HG03095 (cell line): ENCODE measurements around the gene LEUTX.
"Not testable (repeated sequence)": the region's sequence is repeated elsewhere in the genome, so short reads cannot be mapped to it uniquely, and the experiment has no call there.

Source experiments
- ATAC-seq: cut with Tn5 transposase; IDR thresholded peaks from one replicate; pipeline ENCODE4 v1.9.1; 2021; ENCODE audit warnings: moderate library complexity; ENCODE audit not compliant: unreplicated experiment

Gene LEUTX

GRCh38 chr19:39778763-39779162, at the start of gene LEUTX:
Gene LEUTX, plus strand, starts transcription at chr19:39778854. Its CDS starts 67 bp downstream, at chr19:39778921.
- ATAC-seq = no peak

DNA sequence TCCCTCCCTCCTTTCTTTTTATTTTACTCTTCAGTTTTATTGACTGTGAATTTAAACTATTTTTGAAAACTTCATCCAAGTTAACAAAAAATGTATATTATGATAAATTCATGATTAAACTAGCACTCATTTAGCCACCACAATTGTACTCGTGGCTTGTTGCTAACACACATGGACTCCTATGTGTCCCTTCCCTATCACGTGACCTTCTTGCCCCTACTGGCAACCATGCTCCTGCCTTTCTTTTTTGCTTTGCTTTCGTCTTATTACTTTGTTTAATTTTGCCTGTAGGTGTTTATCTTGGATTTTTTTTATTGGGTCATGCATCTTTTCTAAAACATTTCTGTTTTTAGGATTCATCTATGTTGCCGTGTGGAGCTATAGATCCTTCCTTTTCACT, 49.1 kb upstream of the LEUTX start:
- no peak for ATAC-seq

DNA sequence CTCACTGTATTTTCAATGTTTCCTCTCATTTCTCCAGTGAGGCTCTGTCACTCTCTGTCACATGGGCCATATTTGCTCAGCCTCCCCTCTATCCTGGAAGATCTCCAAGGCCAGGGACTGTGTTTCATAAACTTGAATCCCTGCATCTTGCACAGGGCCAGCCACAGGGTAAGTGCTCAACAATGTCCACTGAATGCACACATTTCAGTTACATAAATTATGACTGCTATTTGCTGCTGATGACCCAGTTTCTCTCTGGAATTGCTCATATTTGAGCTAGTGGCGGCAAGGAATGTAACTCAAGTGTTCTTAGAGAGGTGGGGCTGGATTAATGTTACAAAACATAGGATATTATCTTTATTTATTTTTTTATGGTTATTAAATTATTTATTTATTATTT, 47.0 kb upstream of the LEUTX start:
- no peak for ATAC-seq

GRCh38 chr19:39733841-39734240, 44.8 kb upstream of the LEUTX start:
- ATAC-seq = no peak

DNA sequence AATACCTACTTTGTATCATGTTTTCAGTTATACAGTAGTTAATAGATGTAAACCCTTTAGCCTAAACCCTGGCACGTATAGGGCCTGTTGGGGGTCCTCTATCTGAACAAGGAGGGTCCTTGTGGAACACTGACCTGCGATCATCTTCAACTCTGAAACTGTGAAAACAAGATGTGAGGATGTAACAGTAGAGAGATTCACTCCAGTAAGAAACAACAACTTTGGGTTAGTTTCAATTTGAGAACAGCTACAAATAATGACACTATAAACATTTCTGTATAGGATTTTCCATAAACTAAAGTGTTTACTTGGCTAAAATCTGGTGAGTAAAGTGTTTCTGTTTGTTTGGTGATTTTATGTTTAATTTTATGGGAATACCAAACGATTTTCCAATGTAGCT, 43.0 kb upstream of the LEUTX start:
- ATAC-seq = no peak

- ATAC-seq = no peak
These were observed 42.6 kb upstream of the LEUTX start for GRCh38 chr19:39736088-39736487.

DNA sequence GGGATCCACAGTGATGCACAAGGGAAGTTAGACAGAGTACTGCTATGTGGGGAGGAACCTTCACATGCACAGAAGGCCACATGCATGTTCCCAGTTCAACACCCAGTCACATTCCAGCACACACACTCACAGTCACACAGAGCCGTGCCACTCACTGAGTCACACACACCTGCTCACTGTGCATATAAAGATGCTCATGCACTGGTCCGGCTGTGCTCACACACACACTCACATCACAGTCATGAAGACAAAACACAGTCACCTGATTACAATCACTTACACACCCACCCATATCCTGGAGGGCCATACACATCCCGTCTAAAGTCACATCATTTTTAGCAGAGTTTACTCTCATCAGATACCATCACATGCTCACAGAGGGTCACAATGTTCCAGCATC, 41.3 kb upstream of the LEUTX start:
- no peak for ATAC-seq

GRCh38 chr19:39737891-39738290, 40.8 kb upstream of the LEUTX start, which contains the start of gene CLC:
Gene CLC, minus strand, starts transcription at chr19:39738029. Its CDS starts 77 bp downstream, at chr19:39737952.
- no peak for ATAC-seq

- no peak for ATAC-seq
These were observed 39.8 kb upstream of the LEUTX start for GRCh38 chr19:39738814-39739213.

DNA sequence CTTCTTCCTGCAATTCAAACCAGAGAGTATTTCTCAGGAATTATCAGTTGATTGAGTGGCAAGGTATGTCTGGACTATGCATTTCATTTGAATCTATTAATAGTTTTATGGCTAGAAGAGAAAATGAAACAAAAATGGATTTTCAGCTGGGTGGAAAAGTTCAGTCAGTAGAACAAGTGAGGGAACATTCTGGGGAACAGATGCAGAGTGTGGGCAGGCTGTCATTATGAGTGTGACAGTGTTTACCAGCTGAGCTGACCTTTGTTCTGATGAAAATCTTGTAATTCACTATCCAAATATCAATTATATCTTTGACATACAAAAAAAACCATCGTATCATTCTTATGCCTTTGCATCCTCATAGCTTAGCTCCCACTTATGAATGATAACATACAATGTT, 38.3 kb upstream of the LEUTX start:
- no peak for ATAC-seq

GRCh38 chr19:39745643-39746042, 33.0 kb upstream of the LEUTX start:
- ATAC-seq = no peak

DNA sequence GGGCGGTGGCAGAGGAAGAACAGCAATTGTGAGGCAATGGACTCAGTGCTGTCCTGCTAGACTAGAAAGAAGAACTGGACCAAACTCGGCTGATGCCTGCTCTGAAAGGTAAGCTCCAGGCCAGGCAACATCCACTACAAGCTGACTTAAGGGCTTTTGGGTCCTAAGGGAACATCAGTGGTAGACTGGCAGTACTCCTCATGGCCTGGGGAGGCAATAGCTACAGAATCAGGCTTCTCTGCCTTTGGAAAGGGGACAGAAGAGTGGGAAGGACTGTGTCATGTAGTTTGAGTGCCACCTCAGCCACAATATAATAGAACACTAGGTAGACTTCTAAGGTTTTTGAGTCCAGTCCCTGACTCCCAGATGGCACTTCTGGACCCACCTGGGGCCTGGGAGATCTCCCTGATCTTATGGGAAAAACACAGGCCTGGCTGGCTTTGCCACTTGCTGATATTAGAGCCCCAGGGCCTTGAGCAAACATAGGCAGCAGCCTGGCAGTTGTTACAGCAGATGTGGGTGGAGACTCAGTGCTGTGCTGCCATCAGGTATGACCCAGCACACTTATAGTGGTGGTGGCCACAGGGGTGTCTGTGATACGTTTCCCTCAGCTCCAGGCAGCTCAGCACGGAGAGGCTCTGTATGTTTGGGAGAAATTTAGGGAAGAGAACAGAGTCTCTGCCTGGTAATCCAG, 31.7 kb upstream of the LEUTX start:
- ATAC-seq = no peak

- ATAC-seq = no peak
These were observed 28.7 kb upstream of the LEUTX start for GRCh38 chr19:39749981-39750380.

DNA sequence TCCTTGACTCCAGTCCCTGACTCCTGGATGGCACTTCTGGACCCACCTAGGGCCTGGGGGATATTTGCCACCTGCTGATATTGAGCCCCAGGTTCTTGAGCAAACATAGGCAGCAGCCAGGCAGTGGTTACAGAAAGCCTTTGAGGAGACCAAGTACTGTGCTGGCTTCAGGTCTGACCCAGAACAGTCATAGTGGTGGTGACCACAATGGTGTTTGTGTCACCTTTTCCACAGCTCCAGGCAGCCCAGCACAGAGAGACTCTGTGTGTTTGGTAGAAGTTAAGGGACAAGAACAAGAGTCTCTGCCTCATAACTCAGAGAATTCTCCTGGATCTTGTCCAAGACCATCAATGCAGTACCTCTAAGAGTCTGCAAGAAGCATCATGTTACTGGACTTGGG, 26.3 kb upstream of the LEUTX start:
- no peak for ATAC-seq

DNA sequence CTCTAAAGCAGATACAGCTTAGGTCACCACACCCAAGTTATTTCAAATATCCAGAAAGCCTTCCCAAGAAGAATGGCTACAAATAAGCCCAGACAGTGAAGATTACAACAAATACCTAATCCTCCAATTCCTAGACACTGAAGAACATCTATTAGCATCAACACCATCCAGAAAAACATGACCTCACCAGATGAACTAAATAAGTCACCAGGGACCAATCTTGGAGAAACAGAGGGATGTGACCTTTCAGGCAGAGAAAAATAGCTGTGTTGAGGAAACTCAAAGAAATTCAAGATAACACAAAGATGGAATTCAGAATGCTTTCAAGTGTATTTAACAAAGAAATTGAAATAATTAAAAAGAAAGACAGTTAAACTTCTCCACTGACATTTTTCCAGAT, 25.9 kb upstream of the LEUTX start:
- no peak for ATAC-seq

- ATAC-seq = no peak
These were observed 24.1 kb upstream of the LEUTX start for GRCh38 chr19:39754544-39754943.

DNA sequence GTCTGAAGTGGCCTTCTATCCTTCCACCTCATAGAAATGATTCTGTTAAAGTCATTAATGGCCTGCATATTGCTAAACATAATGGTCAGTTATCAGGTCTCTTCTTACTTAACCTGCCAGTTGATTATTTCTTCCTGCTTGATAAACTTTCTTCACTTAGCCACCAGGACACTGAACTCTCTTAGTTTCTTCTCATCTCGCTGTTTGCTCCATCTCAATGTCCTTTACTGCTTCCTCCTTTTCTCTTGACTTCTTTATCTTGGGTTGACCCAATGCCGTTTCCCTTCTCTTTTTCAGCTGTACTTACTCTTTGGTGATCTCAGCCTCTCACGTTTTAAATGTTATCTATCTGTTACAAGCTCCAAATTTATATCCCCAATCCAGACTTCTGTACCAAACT, 23.7 kb upstream of the LEUTX start:
- no peak for ATAC-seq

- ATAC-seq = no peak
These were observed 19.0 kb upstream of the LEUTX start for GRCh38 chr19:39759457-39760184.

DNA sequence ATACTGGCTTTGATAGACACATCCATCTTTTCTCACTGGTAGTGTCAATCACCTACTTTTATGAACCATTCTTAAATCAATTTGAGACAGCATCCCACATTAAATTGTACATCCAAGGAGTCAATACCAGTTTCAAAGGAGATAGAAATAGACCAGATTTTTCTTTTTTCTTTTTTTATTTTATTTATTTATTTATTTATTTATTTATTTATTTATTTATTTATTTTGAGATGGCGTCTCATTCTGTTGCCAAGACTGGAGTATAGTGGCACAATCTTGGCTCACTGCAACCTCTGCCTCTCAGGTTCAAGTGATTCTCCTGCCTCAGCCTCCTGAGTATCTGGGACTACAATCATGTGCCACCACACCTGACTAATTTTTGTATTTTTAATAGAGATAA, 16.8 kb upstream of the LEUTX start:
- not testable (repeated sequence) for ATAC-seq

- no peak for ATAC-seq
These were observed 13.3 kb upstream of the LEUTX start for GRCh38 chr19:39765091-39766076.

DNA sequence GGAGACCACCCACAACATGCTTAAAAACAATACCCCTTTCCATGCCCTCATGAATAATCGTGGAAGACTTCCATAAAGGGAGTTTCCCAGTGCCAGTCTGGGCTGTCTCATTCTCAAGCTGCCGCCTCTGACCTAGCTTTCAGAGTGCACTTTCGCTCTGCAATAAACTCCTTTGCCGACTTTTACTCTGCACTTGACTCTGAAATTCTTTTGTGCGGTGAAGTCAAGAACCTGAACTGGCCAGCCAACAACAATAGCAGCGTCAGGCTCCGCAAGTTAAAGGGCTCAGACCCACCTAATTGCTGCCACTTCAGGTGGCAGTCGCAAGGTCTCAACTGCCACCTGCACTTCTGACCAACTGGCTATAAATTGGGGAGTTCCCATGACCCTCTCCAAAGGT, 10.3 kb upstream of the LEUTX start:
- ATAC-seq = no peak
